HG03354 (cell line): ENCODE results near the gene TREX2.

Source experiments
- ATAC-seq: cut with Tn5 transposase; IDR thresholded peaks from one replicate; pipeline ENCODE4 v1.9.1; 2021; ENCODE audit warnings: mild to moderate bottlenecking; ENCODE audit not compliant: unreplicated experiment, poor library complexity, severe bottlenecking

Gene TREX2

GRCh38 chrX:153441981-153442380 is 3.9 kb downstream of the TREX2 start:
- ATAC-seq: no peak

DNA sequence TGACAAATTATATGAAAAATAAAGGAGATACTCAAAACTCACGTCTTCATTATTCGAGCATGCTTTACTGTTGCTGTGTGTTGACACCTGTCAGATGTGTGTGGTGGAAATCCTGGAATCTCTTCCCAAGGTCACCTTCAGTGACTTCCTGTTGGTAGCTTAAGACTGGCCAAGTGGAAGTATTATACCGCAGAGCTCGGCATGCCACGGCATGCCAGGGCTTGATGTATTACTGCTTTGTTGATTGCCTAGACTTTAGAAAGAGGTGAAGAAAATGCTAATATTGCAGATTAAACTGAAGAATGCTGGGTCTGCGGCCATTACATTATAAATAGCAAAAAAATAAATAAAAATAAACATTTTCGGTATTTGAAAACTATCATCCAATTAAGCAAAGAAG is 4.6 kb downstream of the TREX2 start:
- no peak for ATAC-seq

DNA sequence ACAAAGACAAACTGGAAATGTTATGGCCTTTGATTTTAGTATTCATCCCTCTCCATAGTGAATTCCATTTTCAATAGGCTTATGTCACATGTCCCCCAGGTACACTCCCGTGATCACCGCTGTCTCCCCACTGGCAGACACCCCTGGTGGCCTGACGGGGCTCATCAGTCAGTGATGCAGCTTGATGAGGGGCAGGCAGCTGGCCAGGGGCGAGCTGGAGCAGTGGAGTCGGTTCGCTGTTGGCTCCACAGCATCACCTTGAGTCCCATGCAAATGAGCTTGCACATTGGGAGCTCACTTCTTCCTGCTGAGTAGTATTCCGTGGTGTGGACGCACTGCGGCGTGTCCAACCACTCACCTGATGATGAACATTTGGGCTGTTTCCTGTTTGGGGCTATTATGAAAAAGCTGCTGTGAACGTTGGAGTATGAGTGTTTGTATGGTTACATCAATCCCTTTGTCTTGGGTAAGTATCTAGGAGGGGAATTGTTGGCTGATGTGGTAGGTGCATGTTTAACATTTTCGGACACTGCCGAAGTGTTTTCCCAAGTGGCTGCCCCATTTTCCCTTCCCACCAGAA is 5.2 kb downstream of the TREX2 start:
- no peak for ATAC-seq

- ATAC-seq: no peak
These were observed 5.9 kb downstream of the TREX2 start for GRCh38 chrX:153439977-153440376.

DNA sequence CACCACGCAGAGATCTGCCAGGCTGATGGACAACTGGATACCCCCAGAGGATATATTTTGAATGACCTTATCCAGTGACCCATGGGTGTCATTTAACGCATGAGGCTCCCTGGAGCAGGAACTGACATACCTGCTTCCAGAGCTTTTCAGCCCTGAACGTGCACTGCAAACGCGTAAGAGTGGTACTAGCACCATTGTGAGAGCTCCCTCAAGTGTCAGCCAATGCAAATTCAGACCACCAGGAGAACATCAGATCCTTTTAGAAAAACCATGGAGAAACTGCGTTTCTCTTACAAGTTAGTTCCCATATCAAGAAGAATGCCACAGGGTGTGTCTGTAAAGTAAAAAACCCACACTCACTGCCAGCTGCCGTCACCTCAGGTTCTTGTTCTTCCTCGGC is 7.3 kb downstream of the TREX2 start:
- no peak for ATAC-seq

DNA sequence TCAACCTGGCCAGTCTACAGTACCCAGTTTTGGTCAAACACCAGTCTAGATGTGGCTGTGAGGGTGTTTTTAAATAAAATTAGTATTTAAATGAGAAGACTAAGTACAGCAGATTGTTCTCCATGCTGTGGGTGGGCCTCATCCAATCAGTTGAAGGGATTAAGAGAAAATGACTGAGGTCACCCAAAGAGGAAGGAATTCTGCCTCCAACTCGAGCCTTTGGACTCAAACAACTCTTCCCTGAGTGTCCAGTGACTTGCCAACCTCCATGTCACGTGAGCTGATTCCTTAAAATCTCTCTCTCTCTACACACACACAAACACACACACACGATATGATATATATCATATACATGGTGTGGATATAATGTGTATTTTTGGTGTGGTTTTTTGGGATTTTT is 10.0 kb downstream of the TREX2 start:
- no peak for ATAC-seq

DNA sequence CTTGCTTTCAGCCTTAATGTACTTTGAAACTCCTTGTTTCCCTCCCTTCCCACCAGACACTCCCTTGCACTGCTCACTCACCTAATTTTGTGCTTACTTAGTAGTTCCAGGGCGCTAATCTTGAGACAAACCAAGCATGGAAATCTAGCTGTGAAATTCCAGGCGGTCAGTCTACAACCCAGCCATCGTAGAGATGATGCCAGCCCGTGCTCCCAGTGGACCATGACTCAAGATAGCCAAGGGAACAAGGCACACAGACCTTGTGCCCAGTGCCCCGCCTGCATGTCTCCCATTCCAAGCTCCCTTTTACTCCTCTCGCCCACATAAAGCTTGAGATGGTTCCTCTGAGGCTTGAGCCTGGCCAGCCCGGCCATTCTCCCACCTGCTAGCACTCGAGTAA is 11.1 kb downstream of the TREX2 start:
- ATAC-seq: no peak

DNA sequence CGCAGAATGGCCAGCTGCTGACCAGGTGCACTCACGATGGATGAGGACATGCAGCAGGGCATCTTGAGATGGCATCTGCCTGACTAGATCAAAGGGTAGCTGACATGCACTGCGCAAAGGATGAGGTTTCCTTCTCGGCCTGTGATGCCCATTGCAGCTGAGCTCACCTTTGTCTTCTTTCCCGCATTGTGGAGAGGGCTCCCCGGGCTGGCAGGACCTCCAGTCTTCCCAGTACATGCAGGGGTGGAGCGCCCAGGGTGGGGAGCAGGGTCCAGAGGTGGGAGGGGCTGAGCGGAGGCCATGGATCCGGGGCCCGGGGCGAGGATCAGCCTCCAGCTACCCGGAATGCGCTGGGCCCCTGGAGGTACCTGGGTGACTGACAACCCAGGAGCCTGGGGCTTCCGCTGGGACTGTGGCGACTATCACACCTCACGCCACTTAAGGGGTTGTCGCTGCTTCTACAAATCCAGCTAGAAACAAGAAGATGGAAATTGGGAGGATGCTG is 12.0 kb downstream of the TREX2 start:
- ATAC-seq: no peak

DNA sequence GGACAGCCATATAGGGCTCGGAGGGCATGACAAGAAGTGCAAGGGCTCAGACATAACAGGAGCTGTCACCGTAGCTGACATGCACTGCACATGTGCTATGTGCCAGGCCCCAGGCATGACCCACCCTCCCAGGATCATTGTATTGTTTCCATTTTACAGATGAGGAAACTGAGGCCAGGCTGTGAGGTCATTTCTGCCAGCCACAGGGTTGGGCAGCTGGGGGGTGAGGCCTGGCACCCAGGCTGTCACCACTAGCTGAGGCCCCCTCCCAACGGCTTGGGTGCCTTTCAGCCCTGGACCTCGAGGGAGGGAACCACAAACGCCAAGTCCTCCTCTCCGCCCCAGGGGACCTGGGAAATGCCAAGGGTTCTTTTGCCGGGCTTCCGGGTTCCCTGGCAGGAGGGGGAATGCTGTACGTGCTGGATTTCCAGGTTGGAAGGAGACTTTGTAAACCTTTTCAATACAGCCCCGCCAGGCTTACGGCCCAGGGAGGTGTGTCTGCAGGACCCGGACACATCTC is 12.6 kb downstream of the TREX2 start:
- no peak for ATAC-seq

DNA sequence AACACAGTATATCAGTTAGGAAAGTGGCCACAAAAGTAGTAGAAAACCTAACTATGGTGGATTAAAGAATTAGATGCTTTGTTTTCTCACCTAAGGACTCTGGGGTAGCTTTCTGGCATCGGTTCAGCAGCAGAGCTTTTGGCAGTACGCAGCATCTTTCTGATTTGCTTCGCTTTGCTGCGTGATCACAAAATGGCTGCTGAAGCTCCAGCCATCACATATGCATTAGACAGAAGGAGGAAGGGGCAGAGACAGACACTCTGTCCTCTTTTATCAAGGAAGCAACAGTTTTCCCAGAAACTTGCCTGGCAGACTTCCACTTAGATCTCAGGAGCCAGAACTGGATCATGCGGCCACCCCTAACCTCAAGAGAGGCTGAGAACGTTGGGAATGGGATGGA is 15.1 kb downstream of the TREX2 start:
- no peak for ATAC-seq

DNA sequence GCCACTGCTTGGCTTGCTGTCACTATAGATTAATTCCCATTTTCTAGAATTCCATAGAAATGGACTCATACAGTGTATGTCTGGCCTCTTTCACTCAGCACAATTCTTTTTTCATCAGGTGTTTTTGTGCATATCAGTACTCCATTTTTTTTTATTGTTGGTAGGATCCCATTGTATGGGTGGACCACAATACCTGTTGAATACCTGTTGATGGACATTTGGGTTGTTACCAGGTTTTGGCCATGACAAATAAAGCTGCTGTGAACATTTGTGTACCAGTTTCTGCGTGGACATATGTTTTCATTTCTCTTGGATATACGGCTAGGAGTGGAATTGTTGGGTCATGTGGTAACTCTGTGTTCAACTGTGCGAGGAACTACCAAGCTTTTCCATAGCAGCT is 19.7 kb downstream of the TREX2 start:
- ATAC-seq: no peak

- ATAC-seq: no peak
These were observed 22.2 kb downstream of the TREX2 start for GRCh38 chrX:153423652-153424051.

DNA sequence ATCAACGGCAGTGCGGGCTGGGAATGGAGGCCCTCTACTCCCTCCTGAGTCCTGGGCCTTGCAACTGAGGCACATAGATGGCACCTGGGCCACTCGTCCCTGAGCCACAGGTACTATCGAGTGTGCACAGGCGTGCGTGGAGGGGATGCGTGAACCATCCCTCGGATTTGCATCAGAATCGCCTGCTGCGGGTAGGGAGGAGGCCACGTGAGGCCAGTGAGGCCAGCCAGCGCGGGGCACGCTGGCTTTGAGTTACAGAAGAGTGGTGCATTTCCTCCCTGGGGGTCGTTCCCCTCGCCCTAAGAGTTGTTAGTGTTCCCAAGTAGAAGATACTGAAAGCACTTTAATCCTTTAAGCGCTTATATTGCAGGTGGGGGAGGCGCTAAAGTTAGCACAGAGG is 24.0 kb downstream of the TREX2 start:
- no peak for ATAC-seq

DNA sequence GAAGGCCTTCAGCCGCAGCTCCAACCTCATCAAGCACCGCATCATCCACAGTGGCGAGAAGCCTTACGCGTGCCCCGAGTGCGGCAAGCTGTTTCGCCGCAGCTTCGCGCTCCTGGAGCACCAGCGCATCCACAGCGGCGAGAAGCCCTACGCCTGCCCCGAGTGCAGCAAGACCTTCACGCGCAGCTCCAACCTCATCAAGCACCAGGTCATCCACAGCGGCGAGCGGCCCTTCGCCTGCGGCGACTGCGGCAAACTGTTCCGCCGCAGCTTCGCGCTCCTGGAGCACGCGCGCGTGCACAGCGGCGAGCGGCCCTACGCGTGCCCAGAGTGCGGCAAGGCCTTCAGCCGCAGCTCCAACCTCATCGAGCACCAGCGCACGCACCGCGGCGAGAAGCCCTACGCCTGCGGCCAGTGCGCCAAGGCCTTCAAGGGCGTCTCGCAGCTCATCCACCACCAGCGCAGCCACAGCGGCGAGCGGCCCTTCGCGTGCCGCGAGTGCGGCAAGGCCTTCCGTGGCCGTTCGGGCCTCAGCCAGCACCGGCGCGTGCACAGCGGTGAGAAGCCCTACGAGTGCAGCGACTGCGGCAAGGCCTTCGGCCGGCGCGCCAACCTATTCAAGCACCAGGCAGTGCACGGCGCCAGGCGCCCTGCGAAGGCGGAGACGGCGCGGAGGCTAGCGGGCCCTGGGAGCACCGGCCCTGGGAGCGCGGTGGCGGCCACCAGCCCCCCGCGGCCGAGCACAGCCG is 24.8 kb downstream of the TREX2 start:
- no peak for ATAC-seq

DNA sequence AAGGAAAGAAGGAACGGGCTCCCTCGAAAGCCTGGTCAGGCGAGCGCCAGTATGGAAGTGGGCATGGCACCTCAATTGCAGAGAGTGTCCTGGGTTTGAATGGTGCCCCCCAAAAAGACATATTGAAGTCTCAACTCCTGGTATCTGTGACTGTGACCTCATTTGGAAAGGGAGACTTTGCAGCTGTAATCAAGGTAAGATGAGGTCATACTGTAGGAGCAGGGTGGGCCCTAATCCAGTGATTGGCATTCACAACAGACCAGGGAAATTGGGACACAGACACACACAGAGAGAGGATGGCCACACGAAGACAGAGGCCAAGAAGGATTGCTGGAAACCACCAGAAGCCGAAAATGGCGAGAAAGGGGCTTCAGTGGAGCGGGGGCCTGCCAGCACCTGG is 28.2 kb downstream of the TREX2 start:
- no peak for ATAC-seq

- ATAC-seq: no peak
These were observed 28.9 kb downstream of the TREX2 start for GRCh38 chrX:153416781-153417450.

GRCh38 chrX:153414856-153415510 is 30.9 kb downstream of the TREX2 start:
- ATAC-seq: no peak

- ATAC-seq: no peak
These were observed 32.1 kb downstream of the TREX2 start for GRCh38 chrX:153413731-153414130.

GRCh38 chrX:153412746-153413720 is 32.8 kb downstream of the TREX2 start:
- no peak for ATAC-seq
